Vagina (tissue), 2 donors: ENCODE results near the gene ASB16. TPM values are rescaled to one million over a fixed set of nuclear protein-coding genes. Genes with fewer than 3 reads are reported as not detected.

Experiments used
- DNase-seq, 2 donors: peaks; one replicate each; pipeline ENCODE4 v3.0.0-alpha.2; 2017; ENCODE audit errors: extremely low spot score in 2 of 2
- H3K27ac ChIP-seq: fragments of 200-600 bp; sonication (generic); one replicate; pipeline ENCODE4 v1.5.1; 2019
- H3K27me3 ChIP-seq: fragments of 200-600 bp; sonication (generic); one replicate; pipeline ENCODE4 v1.5.1; 2019
- H3K36me3 ChIP-seq, 2 donors: fragments of 200-600 bp; sonication (generic); one replicate each; pipeline ENCODE4 v1.5.1; 2017 to 2019
- H3K4me1 ChIP-seq: fragments of 200-600 bp; sonication (generic); one replicate; pipeline ENCODE4 v1.5.1; 2019
- H3K4me3 ChIP-seq, 2 donors: fragments of 200-600 bp; sonication (generic); 1 replicate in 1 of 2; 2 replicates in 1 of 2; pipeline ENCODE4 v1.5.1; 2016 to 2019
- H3K9me3 ChIP-seq: fragments of 200-600 bp; sonication (generic); one replicate; pipeline ENCODE4 v1.5.1; 2019
- CTCF ChIP-seq, 3 experiments: fragments of 450-650 bp in 2 of 3; fragments of 200-600 bp in 1 of 3; sonication (generic) in 1 of 3; IDR thresholded peaks; one replicate each; pipeline ENCODE4 v1.5.1; 2017 to 2019; ENCODE audit warnings: antibody characterized with exemption in 3 of 3, mild to moderate bottlenecking in 2 of 3, moderate library complexity in 2 of 3
- POLR2A ChIP-seq, 2 donors: fragments of 450-650 bp; IDR thresholded peaks; one replicate each; pipeline ENCODE4 v1.6.1; 2017; ENCODE audit warnings: antibody characterized with exemption in 2 of 2, mild to moderate bottlenecking in 2 of 2, moderate library complexity in 2 of 2
- POLR2AphosphoS5 ChIP-seq, 2 donors: sonication (generic); formaldehyde crosslinking; IDR thresholded peaks; one replicate each; pipeline ENCODE4 v1.9.0; 2017; ENCODE audit warnings: antibody characterized with exemption in 2 of 2, mild to moderate bottlenecking in 2 of 2, low read depth in 1 of 2; ENCODE audit not compliant: insufficient read depth in 1 of 2
- intact Hi-C: fragments of 100-400 bp; cut with DNase I; formaldehyde crosslinking; loops from one replicate; pipeline ENCODE4 v1.15.1; 2023
- total RNA-seq: library from RNA; depleted of rRNA; stranded (reverse); fragments of >200 nt; gene quantifications from one replicate; pipeline ENCODE4 v1.2.3, GENCODE V29; 2016

ASB16 gene
- total RNA-seq, 1 donor from 2014 or later = not detected

- DNase-seq = no peak
- H3K9me3 ChIP-seq = no peaks in the 10 kb centered on the region
- H3K27ac ChIP-seq = no peak overlapping the region
- intact Hi-C loops = no loop called here
- H3K4me1 ChIP-seq = peaks cover 29% of the 10 kb centered on the region
- no peak overlapping the region for H3K4me3 ChIP-seq
- no peaks in the 10 kb centered on the region for H3K27me3 ChIP-seq
- peaks cover 0 to 47% of the 10 kb centered on the region in 2 donors for H3K36me3 ChIP-seq
- TF ChIP-seq POLR2AphosphoS5 (IDR thresholded peaks at IDR 0.05; ENCODE audit: insufficient read depth in 1 of 2, low read depth in 1 of 2) (no peak), POLR2A (IDR thresholded peaks at IDR 0.05) (no peak), CTCF (IDR thresholded peaks at IDR 0.05) (no peak)
Observed at GRCh38 chr17:44207319-44207718, 36.8 kb downstream of the ASB16 start.

GRCh38 chr17:44207743-44208142 is 37.2 kb downstream of the ASB16 start:
- no peaks in the 10 kb centered on the region for H3K9me3 ChIP-seq
- DNase-seq = no peak
- peaks cover 0 to 47% of the 10 kb centered on the region in 2 donors for H3K36me3 ChIP-seq
- no peak for TF ChIP-seq POLR2AphosphoS5 (IDR thresholded peaks at IDR 0.05; ENCODE audit: insufficient read depth in 1 of 2, low read depth in 1 of 2)
- TF ChIP-seq CTCF (IDR thresholded peaks at IDR 0.05) = no peak
- no peak for TF ChIP-seq POLR2A (IDR thresholded peaks at IDR 0.05)
- H3K4me3 ChIP-seq = no peak overlapping the region
- intact Hi-C loops = no loop called here
- H3K27ac ChIP-seq = no peak overlapping the region
- peaks cover 33% of the 10 kb centered on the region for H3K4me1 ChIP-seq
- no peaks in the 10 kb centered on the region for H3K27me3 ChIP-seq

- H3K36me3 ChIP-seq = peaks cover 0 to 54% of the 10 kb centered on the region in 2 donors
- H3K4me1 ChIP-seq = peaks cover 27% of the 10 kb centered on the region
- no peak for DNase-seq
- no peak overlapping the region for H3K4me3 ChIP-seq
- TF ChIP-seq POLR2A (IDR thresholded peaks at IDR 0.05) = no peak
- TF ChIP-seq CTCF (IDR thresholded peaks at IDR 0.05) = no peak
- no peak for TF ChIP-seq POLR2AphosphoS5 (IDR thresholded peaks at IDR 0.05; ENCODE audit: insufficient read depth in 1 of 2, low read depth in 1 of 2)
- intact Hi-C loops = loop anchor here (5.0 kb wide), 1 partner anchor 112 kb away; the partner anchor contains the start of gene SLC25A39
- no peaks in the 10 kb centered on the region for H3K27me3 ChIP-seq
- no peaks in the 10 kb centered on the region for H3K9me3 ChIP-seq
- peak overlapping the region; percentile 66 for H3K27ac ChIP-seq
Observed at GRCh38 chr17:44209786-44210341, 39.4 kb downstream of the ASB16 start.

- peak overlapping the region; percentile 66 for H3K27ac ChIP-seq
- H3K4me3 ChIP-seq = peak overlapping the region in 1 of 2 donors; percentile 17
- H3K9me3 ChIP-seq = no peaks in the 10 kb centered on the region
- H3K27me3 ChIP-seq = no peaks in the 10 kb centered on the region
- DNase-seq = no peak
- TF ChIP-seq POLR2AphosphoS5 (IDR thresholded peaks at IDR 0.05; ENCODE audit: insufficient read depth in 1 of 2, low read depth in 1 of 2) (peak in 1 of 2 donors; percentile 59), CTCF (IDR thresholded peaks at IDR 0.05) (peak; percentile 96 to 98 (median 98)), POLR2A (IDR thresholded peaks at IDR 0.05) (no peak)
- intact Hi-C loops = loop anchor here (5.0 kb wide), 1 partner anchor 112 kb away; the partner anchor contains the start of gene SLC25A39
- peaks cover 27% of the 10 kb centered on the region for H3K4me1 ChIP-seq
- H3K36me3 ChIP-seq = peaks cover 0 to 61% of the 10 kb centered on the region in 2 donors
Observed at GRCh38 chr17:44210342-44211192, 40.1 kb downstream of the ASB16 start.
